GM06990 (cell line): ENCODE measurements around the gene EFNA3.

ENCODE experiments used
- DNase-seq: peaks from one replicate; pipeline ENCODE4 v3.0.0-alpha.2; 2011; ENCODE audit not compliant: insufficient read length; ENCODE audit errors: extremely low read depth
- H3K27me3 ChIP-seq: replicated peaks from 2 replicates; pipeline ENCODE4 v1.6.0; 2011; ENCODE audit warnings: low read length; ENCODE audit not compliant: control insufficient read depth, insufficient read depth
- H3K36me3 ChIP-seq: 2 replicates; pipeline ENCODE4 v1.5.1; 2011; ENCODE audit warnings: low read length; ENCODE audit not compliant: control insufficient read depth, insufficient read depth
- H3K4me3 ChIP-seq: replicated peaks from 2 replicates; pipeline ENCODE4 v1.5.1; 2011; ENCODE audit warnings: low read depth, mild to moderate bottlenecking, control low read depth, low read length
- TF ChIP-seq, protein P1 (sequence below): IDR thresholded peaks from 2 replicates; pipeline ENCODE4 v1.5.1; 2011; ENCODE audit warnings: low read length, control low read depth, mild to moderate bottlenecking, inconsistent platforms; ENCODE audit not compliant: insufficient read depth, poor library complexity, severe bottlenecking

The EFNA3 gene

DNA sequence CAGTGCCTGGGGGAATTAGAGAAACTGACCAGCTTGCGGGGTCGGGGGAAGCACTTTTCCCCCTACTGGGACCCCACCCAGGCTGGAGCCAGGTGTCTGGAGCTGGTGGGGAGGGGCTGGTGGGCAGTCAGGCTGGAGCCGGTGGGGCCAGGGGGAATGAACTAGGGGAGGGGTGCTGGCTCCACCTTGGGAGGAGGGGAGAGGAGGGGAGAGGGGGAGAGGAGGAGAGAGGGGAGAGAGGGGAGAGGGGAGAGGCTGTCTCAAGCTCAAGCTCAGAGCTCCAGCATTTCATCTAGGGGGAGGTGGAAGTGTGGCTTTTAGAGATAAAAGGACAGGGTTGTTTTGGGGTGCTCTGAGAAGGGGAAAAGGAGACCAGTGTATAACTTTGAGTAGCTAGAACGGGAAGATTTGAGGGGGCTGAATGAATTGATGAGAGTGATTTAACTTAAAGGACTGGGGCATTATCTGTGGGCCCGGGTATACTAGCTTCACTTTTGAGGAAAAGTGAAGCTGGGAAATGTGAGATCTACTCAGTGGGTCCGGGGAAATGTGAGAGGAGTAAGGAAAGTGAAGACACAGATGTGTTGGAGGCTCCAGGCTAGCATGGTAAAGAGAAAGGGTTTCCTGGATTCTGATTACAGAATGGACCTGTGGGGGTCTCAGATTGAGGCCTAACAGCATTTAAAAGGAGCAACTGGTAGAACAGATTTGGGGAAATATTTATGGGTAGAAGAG lies 51.8 kb downstream of the EFNA3 start:
- TF ChIP-seq, protein P1, sequence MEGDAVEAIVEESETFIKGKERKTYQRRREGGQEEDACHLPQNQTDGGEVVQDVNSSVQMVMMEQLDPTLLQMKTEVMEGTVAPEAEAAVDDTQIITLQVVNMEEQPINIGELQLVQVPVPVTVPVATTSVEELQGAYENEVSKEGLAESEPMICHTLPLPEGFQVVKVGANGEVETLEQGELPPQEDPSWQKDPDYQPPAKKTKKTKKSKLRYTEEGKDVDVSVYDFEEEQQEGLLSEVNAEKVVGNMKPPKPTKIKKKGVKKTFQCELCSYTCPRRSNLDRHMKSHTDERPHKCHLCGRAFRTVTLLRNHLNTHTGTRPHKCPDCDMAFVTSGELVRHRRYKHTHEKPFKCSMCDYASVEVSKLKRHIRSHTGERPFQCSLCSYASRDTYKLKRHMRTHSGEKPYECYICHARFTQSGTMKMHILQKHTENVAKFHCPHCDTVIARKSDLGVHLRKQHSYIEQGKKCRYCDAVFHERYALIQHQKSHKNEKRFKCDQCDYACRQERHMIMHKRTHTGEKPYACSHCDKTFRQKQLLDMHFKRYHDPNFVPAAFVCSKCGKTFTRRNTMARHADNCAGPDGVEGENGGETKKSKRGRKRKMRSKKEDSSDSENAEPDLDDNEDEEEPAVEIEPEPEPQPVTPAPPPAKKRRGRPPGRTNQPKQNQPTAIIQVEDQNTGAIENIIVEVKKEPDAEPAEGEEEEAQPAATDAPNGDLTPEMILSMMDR = no peak
- H3K27me3 ChIP-seq = no peaks in the 10 kb centered on the region; the same call in 1 of the 2 replicates
- no peak for DNase-seq
- H3K4me3 ChIP-seq = no peak overlapping the region
- H3K36me3 ChIP-seq = no peaks in the 10 kb centered on the region

DNA sequence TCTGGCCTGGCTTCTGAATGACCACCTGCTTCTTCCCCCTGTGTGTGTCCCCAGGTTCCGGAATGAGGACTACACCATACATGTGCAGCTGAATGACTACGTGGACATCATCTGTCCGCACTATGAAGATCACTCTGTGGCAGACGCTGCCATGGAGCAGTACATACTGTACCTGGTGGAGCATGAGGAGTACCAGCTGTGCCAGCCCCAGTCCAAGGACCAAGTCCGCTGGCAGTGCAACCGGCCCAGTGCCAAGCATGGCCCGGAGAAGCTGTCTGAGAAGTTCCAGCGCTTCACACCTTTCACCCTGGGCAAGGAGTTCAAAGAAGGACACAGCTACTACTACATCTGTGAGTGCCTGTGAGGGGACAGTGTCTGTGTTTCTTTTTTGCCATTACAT lies 52.6 kb downstream of the EFNA3 start:
- Histone ChIP-seq H3K36me3 (no peaks in the 10 kb centered on the region), H3K27me3 (no peaks in the 10 kb centered on the region; the same call in 1 of the 2 replicates), H3K4me3 (no peak overlapping the region)
- DNase-seq = no peak
- TF ChIP-seq, protein P1 = no peak

DNA sequence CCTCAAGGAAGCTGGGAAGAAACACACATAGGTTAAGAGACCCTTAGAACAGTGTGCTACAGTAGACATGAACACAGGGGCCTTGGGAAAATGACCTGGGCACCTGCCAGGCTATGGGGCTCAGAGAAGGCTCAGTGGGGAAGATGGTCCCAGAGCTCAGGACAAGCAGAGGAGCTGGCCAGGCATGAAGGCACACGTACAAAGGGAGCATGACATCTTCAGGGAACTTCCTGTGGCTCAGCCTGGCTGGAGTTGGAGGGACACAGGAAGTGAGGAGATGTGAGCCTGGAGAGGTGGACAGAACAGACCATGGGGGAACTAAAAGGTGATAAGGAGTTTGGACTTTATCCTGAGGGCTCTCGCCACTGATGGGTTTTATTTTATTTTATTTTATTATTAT lies 53.2 kb downstream of the EFNA3 start:
- Histone ChIP-seq H3K27me3 (no peaks in the 10 kb centered on the region; the same call in 1 of the 2 replicates), H3K4me3 (no peak overlapping the region), H3K36me3 (no peaks in the 10 kb centered on the region)
- DNase-seq = no peak
- TF ChIP-seq, protein P1 = no peak

DNA sequence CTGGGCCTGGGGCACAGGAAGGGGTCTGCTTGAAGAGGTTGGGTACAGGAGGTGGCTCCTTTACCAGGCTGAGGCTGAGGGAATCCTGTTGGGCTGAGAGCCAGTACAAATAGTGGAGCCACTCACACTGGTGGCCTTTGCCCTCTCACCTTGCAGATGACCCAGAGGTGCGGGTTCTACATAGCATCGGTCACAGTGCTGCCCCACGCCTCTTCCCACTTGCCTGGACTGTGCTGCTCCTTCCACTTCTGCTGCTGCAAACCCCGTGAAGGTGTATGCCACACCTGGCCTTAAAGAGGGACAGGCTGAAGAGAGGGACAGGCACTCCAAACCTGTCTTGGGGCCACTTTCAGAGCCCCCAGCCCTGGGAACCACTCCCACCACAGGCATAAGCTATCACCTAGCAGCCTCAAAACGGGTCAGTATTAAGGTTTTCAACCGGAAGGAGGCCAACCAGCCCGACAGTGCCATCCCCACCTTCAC lies 55.2 kb downstream of the EFNA3 start:
- Histone ChIP-seq H3K4me3 (no peak overlapping the region), H3K27me3 (no peaks in the 10 kb centered on the region), H3K36me3 (peaks cover 9% of the 10 kb centered on the region)
- TF ChIP-seq, protein P1 = no peak
- DNase-seq = no peak

DNA sequence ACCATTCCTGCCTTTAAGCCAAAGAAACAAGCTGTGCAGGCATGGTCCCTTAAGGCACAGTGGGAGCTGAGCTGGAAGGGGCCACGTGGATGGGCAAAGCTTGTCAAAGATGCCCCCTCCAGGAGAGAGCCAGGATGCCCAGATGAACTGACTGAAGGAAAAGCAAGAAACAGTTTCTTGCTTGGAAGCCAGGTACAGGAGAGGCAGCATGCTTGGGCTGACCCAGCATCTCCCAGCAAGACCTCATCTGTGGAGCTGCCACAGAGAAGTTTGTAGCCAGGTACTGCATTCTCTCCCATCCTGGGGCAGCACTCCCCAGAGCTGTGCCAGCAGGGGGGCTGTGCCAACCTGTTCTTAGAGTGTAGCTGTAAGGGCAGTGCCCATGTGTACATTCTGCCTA lies 55.7 kb downstream of the EFNA3 start:
- TF ChIP-seq, protein P1 = no peak
- H3K4me3 ChIP-seq = no peak overlapping the region; the same call in 1 of the 2 replicates
- H3K27me3 ChIP-seq = no peaks in the 10 kb centered on the region
- DNase-seq = no peak
- peaks cover 9% of the 10 kb centered on the region for H3K36me3 ChIP-seq
